ENCODE data around the gene ZCCHC2. TPM values are rescaled to one million over a fixed set of nuclear protein-coding genes. Genes with fewer than 3 reads are reported as not detected.

Gene ZCCHC2
- total and polyA plus RNA-seq, 2 of the 8 experiments (the other 6 are each of a cell fraction or from before 2014, with no cell fraction given), result 13.5 to 18.6 TPM

DNA sequence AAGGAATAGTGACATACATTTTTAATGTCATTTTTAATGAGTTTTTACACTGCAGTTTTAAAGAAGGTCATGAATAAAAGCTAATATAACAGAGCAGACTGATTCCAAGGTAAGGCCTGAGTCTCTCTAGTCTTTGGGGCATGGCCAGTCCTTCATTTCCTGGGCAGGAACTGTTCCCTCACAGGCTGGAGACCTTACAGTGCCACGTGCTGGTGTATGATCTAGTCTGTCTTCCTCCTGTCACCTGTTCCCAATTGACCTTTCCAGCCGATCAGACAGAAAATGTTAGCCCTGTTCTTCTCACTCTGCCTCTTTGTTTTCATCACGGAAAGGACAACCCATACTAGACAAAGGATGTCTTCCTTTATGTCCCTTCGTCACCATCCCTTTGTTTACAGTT is 33.6 kb downstream of the ZCCHC2 start (continued):
- TF ChIP-seq CHD7 (IDR thresholded peaks at IDR 0.05; ENCODE audit: insufficient replicate concordance, low read length), result no peak
- no peak for TF ChIP-seq RFX5 (IDR thresholded peaks at IDR 0.05; ENCODE audit: borderline replicate concordance, low read depth, low read length)
- no peak for TF ChIP-seq EGR1 (IDR thresholded peaks at IDR 0.05; ENCODE audit: borderline replicate concordance, low read depth, low read length)
- TF ChIP-seq TAF7 (optimal IDR thresholded peaks at IDR 0.05; ENCODE audit: borderline replicate concordance, low read depth, low read length), result no peak
- TF ChIP-seq KDM4A (IDR thresholded peaks at IDR 0.05; ENCODE audit: low read depth, low read length, severe bottlenecking), result no peak
- TF ChIP-seq YY1 (IDR thresholded peaks at IDR 0.05; ENCODE audit: low read depth, low read length), result no peak
- TF ChIP-seq USF2 (IDR thresholded peaks at IDR 0.05; ENCODE audit: low read length), result no peak
- no peak for TF ChIP-seq RBBP5 (IDR thresholded peaks at IDR 0.05; ENCODE audit: borderline replicate concordance, low read depth, low read length)
- TF ChIP-seq GTF2F1 (IDR thresholded peaks at IDR 0.05; ENCODE audit: borderline replicate concordance, low read depth, low read length), result no peak
- TF ChIP-seq KDM5A (IDR thresholded peaks at IDR 0.05; ENCODE audit: low read length), result no peak
- no peak for TF ChIP-seq GABPA (IDR thresholded peaks at IDR 0.05; ENCODE audit: borderline replicate concordance, insufficient read depth, low read length)
